Measurements from ENCODE around the gene CMTM8.

- TF ChIP-seq CTCF (IDR thresholded peaks at IDR 0.05) (peak in 1 of 4 experiments; percentile 11), POLR2A (IDR thresholded peaks at IDR 0.05) (no peak)
Observed at GRCh38 chr3:32240159-32240545, 1.7 kb downstream of the CMTM8 start.

All from sigmoid colon (tissue), 3 donors.